GM21367 (cell line): ENCODE measurements around the gene MTUS2.
A peak's percentile ranks its signal among the peaks of the same experiment; 100 is the strongest.

Source experiments
- ATAC-seq: cut with Tn5 transposase; IDR thresholded peaks from one replicate; pipeline ENCODE4 v1.9.1; 2021; ENCODE audit not compliant: unreplicated experiment

The MTUS2 gene

DNA sequence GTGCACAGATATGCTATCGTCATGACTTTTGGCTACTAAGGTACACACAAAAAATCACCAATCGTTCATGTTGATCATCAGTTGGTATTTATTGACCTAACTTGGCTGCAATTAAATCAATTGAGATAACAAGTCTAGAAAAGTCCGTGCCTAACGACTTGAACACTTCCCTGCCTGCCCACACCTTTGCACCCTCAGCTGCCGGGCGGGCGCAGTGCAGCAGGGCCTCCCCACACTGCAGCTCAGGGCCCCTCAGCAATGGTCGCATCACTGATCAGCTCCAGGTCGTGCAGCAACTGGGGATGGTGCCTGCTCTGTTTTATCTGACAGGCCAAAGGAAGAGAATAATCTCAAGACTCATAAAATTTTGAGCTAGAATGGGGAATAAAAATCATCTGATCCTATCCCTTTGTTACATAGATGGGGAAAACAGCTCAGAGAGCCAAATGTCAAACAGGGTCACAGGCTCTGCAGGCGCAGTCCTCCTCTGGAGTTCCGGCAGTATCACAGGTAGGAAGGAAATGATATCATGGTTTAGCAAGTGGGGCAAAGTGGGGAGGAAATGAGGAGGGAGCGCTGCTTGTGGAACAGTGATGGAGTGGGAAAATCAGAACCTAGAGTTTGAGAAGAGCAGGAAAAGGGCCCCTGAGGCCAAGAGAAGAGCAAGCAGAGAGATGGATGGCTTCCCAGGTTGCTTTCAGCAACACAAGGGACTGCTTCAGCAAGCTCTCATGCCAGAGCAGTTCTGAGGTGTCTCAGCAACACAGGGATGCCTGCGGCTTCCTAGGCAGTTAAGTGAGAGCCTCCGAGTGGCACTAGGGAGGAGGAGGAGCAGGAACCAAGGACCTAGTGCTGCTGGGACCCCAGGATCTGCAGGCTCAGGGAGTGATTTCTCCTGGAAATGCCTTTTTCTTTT is 717.9 kb downstream of the MTUS2 start:
- no peak for ATAC-seq

DNA sequence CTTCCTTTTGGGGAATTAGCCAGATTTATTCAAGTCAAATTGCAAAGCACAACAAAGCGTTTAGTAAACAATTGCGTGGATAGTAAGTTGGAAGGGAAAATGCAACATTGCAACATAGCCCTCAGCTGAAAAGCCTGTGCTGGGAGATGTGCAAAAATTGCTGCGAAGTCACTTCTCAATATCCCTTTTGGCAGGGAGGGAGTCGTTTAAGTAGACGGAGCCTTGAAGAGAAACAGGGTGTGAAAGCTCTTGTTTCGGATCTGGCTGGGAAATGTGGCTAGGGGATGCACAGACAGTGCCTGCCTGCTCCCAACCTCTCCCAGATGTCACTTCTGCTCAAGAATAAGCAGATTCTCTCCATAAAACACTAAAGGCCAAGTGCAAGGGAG is 718.5 kb downstream of the MTUS2 start:
- ATAC-seq: no peak

DNA sequence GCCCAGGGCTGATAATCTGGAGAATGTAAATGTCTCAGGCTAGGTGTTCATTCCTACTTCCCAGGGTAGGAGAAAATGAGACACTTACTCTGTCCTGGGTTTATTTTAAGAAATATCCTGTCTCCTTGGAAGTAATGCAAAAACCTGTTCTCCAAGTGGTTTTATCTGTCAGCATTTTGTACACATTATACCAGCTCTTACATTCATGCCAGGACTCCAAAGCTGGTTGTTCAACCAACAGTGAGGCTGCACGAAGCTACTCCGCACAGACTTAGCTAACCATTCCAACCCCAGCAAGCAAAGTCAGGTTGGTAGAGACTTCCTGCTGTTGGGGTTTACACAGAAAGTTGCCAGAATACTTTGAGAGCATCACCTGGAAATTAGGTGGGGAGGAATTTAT is 719.7 kb downstream of the MTUS2 start:
- no peak for ATAC-seq

DNA sequence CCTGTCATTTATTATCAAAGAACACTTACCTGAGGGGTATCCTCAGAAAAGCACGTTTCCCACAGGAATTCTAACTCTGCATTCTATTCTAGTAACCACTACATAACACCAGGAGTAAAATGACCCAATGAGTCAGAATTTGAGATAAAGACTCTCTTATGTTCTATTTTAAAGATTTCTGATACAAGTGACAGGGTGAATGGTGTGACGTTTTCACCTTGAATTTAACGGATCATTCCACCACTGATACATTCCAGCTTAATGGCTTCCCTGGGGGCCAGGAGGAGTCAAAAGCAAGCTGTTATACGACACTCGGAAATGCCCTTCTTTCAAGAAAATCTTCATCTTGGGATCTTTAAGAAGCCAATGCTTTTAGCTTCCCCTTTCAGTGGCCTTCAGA is 720.2 kb downstream of the MTUS2 start:
- ATAC-seq: no peak

DNA sequence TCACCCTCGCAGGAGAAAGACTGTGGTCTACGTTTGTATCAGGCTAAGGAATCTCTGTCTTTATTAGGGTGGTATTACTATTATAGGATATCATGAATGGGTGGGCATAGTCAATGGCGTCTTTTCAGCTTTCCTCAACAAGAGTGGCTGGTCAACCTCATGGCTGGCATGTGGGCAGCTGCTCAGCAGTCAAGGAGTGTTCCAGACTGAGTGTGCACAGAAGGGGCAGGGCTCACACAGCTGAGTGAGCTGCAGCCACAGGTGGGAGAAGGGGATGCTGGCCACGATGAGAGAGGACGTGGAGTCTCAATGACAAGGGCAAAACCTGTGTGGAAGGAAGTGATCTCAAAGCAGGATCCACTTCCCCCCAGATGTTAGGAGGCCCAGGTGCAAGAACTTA is 720.7 kb downstream of the MTUS2 start:
- no peak for ATAC-seq

DNA sequence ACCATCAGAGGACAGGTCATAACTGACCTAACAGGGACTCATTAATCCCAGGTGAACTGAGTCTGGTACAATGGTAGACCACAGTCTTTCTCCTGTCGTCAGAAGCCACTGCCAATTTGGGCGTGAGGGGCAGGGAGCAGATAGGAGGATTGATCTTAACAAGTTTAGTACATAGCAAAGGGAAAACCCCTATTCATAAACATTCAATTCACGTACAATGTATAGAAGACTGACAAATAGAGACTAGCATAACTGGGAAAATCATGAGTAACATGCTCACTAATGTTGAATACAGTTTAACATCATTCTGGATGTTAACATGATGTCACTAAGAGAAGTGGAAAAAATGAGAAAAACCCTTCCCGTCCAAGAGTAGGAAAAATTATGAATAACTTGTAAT is 721.3 kb downstream of the MTUS2 start:
- ATAC-seq: no peak

DNA sequence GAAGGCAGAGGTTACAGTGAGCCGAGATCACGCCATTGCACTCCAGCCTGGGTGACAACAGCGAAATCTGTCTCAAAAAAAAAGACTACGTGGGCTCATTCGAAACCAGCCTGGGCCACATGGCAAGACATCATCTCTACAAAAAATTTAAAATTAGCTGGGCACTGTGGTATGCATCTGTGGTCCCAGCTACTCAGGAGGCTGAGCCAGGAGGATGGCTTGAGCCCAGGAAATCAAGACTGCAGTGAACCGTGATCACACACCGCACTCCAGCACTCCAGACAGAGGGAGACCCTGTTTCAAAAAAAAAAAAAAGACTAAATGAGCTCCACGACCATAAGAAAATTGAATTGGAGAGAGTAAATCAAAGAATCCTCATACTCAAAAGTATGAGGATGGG is 722.2 kb downstream of the MTUS2 start:
- no peak for ATAC-seq

DNA sequence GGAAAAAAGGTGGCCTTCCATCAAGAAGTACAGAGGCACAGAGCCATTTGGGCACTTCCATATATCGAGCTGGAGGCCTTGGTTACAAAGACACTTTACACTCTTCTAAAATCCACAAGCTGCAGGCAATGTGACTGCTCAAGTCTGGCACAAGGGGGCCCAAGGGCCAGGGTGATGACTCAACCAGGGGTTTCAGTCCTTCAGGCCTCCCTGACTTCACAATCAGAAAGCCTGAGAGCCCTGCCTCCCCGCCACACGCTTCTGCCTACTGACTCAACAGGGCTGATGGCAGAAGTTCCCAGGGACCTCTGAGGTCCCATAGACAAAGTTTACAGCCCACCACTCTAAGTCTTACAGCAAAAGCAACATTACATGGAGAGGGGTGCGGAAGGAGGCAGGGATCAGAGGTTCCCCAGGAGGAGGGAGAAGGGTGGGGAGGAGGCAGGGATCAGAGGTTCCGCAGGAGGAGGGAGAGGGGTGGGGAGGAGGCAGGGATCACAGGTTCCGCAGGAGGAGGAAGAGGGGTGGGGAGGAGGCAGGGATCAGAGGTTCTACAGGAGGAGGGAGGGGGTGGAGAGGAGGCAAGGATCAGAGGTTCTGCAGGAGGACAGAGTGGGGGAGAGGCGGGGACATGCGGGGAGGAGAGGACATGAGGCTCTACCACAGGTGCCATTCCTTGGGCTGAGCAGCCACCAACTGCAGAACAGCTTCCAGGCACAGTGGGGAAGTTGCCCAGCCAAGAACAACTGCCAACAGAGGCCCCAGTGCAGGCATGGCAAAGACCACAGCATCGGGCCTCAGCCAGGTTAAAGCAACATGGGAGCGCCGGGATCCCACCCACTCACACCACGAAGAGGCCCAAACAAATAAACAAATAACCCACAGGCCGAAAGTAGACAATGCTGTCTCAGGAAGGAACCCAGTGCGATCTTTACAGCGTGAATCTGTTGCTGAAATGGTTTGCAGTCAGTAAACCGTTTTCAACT is 723.4 kb downstream of the MTUS2 start:
- ATAC-seq: peak; percentile 94

DNA sequence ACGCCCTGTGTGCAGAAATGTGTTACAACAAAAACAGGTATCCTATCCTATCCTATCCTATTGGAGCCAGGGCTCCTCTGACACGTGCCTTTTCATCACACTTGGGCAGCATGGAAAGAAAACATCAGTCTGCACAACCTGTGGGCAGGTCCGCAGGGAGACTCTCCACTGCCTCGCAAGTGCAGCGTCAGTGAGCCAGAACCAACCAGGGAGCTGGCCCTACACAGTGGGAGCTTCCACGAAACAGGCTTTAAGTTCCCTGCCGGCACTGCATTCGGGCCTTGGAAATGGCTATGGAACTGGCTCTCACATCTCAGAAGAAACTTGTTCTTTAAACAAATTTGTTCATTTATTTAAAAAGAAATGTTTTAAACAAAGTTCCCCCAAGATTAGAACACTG is 725.8 kb downstream of the MTUS2 start:
- no peak for ATAC-seq

DNA sequence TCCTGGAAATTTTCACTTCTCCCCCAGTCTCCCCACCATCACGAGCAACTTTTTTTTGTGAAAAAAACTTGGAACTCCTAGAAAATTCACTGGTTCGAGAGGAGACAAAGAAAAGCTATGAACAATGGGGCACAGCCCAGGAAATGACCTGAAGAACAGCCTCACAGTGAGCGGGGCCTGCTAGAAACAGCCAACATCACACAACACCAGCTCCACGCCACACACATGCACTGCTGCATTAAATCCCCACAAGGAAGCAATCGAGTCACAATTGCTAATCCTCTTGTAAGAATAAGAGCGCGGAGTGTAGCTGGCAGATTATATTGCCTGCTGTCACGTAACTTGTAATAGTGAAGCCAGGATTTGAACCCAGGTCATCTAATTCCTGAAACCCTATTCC is 726.5 kb downstream of the MTUS2 start:
- no peak for ATAC-seq

DNA sequence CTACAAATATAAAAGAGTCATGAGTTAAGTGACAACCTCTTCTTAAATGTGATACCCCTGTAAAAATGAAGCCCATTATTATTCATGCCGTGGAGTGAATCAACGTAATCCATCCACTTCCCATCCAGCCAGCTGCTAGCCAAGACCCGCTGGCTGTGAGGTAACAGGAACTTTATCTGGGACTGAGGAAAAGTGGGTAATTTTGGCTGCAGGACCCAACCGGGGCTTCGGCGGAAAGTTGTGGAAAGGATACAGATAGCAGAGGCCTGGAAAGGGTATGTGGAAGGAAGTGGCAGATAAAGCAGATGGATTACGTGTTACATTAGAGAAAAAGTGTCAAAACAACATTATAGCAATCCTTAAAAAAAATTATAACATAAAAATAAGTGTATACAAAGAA is 727.0 kb downstream of the MTUS2 start:
- ATAC-seq: no peak

DNA sequence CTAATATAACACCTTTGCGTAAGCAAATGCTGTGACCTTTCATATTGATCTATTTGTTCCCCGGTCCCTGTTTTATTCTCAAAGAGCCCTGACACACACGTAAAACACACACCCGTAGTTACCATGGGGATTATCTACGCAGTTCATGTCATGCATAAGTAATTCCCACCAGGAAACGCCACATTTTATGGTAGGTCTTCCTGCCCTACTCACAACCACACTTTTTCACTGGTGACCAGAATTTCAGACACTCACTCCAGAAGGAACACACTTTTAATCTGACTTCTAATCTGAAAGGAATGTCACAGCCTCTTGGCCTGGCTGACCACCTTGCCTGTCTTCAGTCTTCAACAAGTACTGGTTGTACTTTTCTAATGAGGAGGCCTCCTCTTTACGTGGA is 728.6 kb downstream of the MTUS2 start:
- no peak for ATAC-seq

DNA sequence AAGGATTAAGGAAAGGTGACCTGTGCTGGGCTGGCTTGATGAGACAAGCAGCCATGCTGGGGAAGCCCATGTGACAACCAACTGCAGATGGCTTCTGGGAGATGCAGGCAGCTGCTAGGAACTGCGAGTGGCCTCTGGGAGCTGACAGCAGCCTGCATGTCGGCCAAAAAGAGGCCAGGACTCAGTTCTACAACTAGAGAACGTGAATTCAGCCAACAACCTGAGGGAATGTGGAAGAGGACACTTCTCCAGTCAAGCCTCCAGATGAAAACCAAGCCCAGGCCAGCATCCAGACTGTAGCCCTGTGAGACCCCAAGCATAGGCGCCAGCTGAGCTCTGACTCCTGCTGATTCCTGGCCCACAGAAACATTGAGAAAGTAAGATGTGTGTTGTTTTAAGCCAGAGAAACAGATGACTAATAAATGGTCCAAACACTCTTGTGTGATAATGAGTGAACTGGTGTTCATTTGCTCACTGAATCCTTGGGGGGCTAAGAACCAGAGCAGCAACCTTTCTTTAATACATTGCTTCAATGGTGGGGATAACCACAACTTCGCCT is 730.4 kb downstream of the MTUS2 start:
- no peak for ATAC-seq

DNA sequence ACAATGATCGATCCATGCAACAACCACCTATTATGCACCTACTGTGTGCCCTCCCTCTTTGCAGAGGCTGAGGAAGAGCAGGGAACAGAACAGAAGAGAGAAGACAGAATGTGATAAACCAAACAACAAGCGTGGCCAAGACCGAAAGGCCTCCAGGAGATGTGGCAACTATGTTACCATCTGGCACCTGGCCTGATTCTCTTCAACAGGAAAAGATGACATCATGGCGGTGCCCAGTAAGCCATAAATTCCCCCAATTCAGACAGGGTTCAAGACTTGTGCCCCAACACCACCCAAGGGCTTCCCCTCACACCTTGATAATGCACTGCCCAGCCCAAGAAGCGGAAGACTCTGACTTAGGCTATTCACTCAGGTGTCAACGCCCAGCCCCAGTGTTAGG is 731.1 kb downstream of the MTUS2 start:
- no peak for ATAC-seq
